Skeletal muscle tissue (tissue), 4 donors: ENCODE results near the gene RPLP2. TPM values are rescaled to one million over a fixed set of nuclear protein-coding genes. Genes with fewer than 3 reads are reported as not detected.
A peak's percentile ranks its signal among the peaks of the same experiment; 100 is the strongest.

Source experiments
- H3K27ac ChIP-seq: one replicate; pipeline ENCODE4 v1.7.0; 2013; ENCODE audit warnings: mild to moderate bottlenecking, low read depth, low read length, inconsistent platforms
- H3K27me3 ChIP-seq, 3 donors: one replicate each; pipeline ENCODE4 v1.7.0; 2013; ENCODE audit warnings: low read length in 3 of 3; ENCODE audit not compliant: control insufficient read depth in 3 of 3, insufficient read depth in 3 of 3
- H3K36me3 ChIP-seq, 3 donors: one replicate each; pipeline ENCODE4 v1.7.0; 2013; ENCODE audit warnings: low read length in 3 of 3; ENCODE audit not compliant: control insufficient read depth in 3 of 3, insufficient read depth in 3 of 3
- H3K4me1 ChIP-seq, 3 donors: one replicate each; pipeline ENCODE4 v1.7.0; 2013; ENCODE audit warnings: low read length in 3 of 3, mild to moderate bottlenecking in 3 of 3; ENCODE audit not compliant: control insufficient read depth in 3 of 3, insufficient read depth in 3 of 3
- H3K4me3 ChIP-seq, 3 donors: one replicate each; pipeline ENCODE4 v1.7.0; 2013; ENCODE audit warnings: low read length in 3 of 3
- H3K9ac ChIP-seq, 3 donors: one replicate each; pipeline ENCODE4 v1.7.0; 2013; ENCODE audit warnings: low read length in 3 of 3, mild to moderate bottlenecking in 3 of 3, moderate library complexity in 2 of 3, low read depth in 1 of 3
- H3K9me3 ChIP-seq, 3 donors: one replicate each; pipeline ENCODE4 v1.7.0; 2013; ENCODE audit warnings: low read length in 3 of 3; ENCODE audit not compliant: control insufficient read depth in 3 of 3
- total RNA-seq: library from RNA; depleted of rRNA; stranded (reverse); fragments of >200 nt; gene quantifications from one replicate; pipeline ENCODE4 v1.2.3, GENCODE V29; 2014
- donor health status: Osteomylitis.

The RPLP2 gene
- total RNA-seq, 1 donor from 2014 or later: 414 TPM

DNA sequence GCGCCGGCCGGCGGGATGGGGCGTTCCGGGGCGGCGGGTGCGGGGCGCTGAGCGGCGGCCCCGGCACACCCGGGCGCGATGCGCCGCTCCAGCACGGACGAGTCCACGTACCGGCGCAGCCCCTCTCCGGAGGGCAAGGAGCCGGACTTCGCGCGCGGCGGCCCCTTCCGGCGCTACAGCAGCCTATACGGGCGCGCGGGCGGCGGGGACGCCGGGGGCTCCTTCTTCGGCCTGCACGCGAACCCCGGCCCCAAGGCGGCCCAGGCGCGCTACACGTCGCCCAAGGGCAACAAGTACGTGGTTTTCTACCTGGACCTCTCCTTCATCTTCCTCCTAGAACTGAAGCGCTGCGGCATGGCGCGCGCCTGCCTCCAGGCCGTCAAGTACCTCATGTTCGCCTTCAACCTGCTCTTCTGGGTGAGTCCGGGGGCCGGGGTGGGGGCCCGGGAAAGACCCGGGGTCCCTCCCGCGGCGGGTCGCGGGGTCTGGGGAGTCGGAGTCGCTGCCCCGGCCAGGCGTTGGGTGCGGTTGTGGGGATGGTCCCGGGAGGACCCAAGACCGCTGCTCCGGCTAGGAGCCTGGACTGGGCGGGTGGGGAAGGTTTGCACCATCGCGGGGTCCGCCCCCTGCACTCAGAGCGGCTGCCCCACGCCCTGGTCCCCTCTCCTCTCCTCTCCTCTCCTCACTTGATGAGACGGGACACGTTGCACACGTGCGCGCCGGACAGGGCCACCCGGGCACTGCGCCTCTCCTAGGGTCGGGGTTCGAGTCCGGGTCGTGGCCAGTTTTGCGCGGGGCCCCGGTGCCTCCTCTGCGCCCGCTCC lies 40.4 kb downstream of the RPLP2 start:
- H3K4me1 ChIP-seq: peaks cover 22 to 34% (median 28%) of the 10 kb centered on the region in 3 donors

DNA sequence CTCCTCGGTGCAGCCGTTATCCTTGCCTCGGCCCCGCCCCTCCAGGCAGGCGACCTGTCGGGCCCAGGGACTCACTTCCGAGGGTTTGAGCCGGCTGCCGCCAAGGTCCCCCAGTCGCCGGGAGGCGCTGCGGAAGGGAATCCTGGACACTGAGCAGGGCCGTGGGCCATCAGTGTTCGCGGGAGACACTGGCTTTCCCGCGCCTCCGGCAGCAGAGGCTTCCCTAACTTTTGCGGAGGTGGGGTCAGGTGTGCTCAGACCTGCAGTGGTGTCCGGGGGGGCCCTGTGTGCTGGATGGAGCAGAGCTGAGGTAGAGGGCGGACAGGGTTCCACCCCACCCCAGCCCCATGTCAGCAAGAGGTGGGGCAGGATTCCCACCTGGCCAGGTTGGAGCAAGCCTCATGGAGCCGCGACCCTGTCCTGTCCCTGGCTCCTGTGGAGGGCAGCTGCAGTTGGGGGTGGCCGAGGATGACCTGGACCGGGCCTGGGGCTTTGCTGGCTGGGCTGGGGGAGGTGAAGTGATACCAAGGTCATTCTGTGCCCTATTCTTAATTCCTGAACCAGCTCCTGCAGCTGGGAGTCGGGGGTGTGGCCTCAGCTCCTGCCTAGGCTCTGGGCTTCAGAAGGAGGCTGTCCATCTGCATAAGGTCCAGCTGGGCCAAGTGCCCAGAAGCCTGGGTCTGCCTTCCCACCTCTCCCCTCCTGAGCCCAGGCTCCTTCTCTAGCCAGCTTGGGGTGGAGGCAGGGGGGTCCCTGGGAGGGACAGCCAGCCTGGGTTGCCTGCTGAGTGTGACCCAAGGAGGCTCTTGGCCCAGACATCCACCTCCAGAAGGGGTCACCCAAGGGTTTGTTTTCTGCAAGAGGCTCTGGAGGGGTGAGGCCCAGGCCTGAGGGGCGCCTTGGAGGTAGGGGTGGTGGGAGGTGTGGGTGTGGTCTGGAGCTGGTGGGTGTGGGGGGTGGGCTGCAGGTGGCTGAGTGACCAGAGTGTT lies 41.3 kb downstream of the RPLP2 start:
- Histone ChIP-seq H3K9ac (no peak overlapping the region), H3K27me3 (peaks cover 6 to 23% (median 12%) of the 10 kb centered on the region in 3 donors), H3K27ac (no peak overlapping the region), H3K4me3 (no peak overlapping the region), H3K4me1 (peaks cover 19 to 25% (median 22%) of the 10 kb centered on the region in 3 donors), H3K9me3 (no peaks in the 10 kb centered on the region), H3K36me3 (no peaks in the 10 kb centered on the region)

More for the DNA sequence above, 40.4 kb downstream of the RPLP2 start:
- Histone ChIP-seq H3K36me3 (no peaks in the 10 kb centered on the region), H3K4me3 (peak overlapping the region in 1 of 3 donors; percentile 9), H3K27me3 (peaks cover 6 to 23% (median 12%) of the 10 kb centered on the region in 3 donors), H3K27ac (no peak overlapping the region), H3K9me3 (no peaks in the 10 kb centered on the region), H3K9ac (no peak overlapping the region)

- Histone ChIP-seq H3K9ac (no peak overlapping the region), H3K27ac (no peak overlapping the region), H3K36me3 (no peaks in the 10 kb centered on the region), H3K27me3 (peaks cover 6 to 23% (median 12%) of the 10 kb centered on the region in 3 donors), H3K4me3 (no peak overlapping the region), H3K9me3 (no peaks in the 10 kb centered on the region), H3K4me1 (peaks cover 15 to 17% (median 15%) of the 10 kb centered on the region in 3 donors)
These were observed 43.0 kb downstream of the RPLP2 start for GRCh38 chr11:852762-853161.

DNA sequence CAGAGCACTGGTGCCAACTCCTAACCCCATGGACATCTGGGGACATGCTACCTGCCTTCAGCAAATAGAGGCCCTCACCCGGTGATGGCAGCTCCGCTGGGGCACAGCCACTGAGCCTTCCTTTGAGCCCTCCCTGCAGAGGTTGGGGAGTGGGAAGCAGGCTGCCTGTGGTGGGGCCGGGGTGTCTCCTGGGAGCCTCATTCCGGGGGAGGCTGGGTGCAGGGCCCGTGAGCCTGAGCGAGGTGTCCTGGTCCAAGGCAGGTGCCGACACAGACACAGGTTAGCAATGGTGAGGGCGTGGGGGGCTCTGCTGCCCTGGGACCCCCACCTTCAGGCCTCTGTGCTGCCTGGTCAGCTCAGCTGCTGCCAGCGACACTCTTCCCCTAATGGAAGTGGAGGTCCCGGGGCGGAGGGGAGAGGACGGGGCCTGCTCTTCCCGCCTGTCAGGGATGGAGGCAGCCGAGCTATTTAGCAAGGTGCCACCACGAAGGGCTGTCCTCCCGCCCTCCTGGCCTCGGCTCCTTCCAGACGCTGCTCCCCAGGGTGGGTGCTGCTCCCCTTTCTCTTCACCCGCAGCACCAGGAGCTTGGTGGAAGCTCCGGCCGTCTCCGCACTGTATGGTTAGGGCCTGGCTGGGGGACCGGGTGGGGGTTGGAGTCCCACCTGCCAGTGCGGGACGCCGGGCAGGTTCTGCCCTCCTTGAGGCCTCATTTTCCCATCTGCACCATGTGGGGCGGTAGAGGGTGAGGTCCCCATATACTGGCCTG lies 44.1 kb downstream of the RPLP2 start:
- Histone ChIP-seq H3K27me3 (peaks cover 0 to 13% (median 5%) of the 10 kb centered on the region in 3 donors), H3K4me1 (peaks cover 6 to 9% (median 7%) of the 10 kb centered on the region in 3 donors), H3K9me3 (no peaks in the 10 kb centered on the region), H3K4me3 (no peak overlapping the region), H3K27ac (no peak overlapping the region), H3K36me3 (no peaks in the 10 kb centered on the region), H3K9ac (no peak overlapping the region)

DNA sequence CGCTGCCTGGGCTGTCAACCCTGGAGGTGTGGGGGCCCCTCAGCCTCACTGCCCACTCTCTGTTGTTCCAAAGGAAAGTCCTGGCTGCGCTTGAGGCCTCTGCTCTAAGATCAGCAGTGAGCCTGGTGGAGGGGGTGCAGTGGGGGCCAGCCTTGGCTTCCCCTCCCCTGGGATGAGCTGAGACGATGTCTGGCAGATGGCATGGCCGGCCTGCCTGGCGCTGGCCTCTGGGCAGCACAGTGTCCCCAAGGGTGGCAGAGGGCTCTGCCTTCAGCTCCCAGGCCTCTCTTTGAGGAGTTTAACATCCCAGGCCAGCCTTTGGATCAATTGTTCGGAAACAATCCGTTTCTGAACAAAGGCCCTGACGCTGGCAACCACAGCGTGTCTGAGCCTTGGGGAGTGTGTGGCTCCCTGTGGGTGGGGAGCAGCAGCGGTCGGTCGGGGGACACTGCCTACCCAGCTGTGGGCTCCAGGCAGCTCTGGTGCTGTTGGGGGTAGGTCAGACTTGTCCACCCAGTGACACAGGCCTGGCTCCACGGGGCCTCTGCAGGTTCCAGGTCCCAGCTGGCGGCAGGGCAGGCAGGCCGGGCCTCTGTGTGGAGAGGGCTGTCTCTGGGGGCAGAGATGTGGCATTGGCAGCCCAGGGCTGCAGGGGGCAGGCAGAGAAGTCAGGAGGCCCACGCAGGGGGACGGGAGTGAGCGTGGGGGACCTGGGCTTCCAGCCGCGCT lies 45.0 kb downstream of the RPLP2 start:
- Histone ChIP-seq H3K27ac (no peak overlapping the region), H3K36me3 (no peaks in the 10 kb centered on the region), H3K9me3 (no peaks in the 10 kb centered on the region), H3K4me3 (no peak overlapping the region), H3K27me3 (peaks cover 0 to 9% (median 0%) of the 10 kb centered on the region in 3 donors), H3K9ac (no peak overlapping the region), H3K4me1 (peaks cover 10 to 12% (median 10%) of the 10 kb centered on the region in 3 donors)

DNA sequence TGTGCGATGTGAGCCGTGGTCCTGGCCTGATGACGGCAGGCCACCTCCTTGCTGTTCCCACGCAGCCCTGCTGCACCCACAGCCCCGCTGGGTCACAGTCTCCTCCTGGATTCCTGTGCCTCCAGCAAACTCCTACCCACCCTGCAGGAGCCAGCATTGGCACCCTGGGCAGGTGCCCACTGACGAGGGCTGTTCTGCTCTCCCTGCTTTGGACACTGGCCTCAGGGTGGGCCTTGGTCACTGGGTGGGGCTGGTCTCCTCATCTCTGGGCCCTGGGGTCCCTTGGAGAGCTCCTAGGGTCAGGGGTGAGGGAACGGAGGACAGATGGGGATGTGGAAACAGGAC lies 45.5 kb downstream of the RPLP2 start:
- Histone ChIP-seq H3K9ac (no peak overlapping the region), H3K27ac (no peak overlapping the region), H3K4me1 (peaks cover 14 to 16% (median 14%) of the 10 kb centered on the region in 3 donors)

DNA sequence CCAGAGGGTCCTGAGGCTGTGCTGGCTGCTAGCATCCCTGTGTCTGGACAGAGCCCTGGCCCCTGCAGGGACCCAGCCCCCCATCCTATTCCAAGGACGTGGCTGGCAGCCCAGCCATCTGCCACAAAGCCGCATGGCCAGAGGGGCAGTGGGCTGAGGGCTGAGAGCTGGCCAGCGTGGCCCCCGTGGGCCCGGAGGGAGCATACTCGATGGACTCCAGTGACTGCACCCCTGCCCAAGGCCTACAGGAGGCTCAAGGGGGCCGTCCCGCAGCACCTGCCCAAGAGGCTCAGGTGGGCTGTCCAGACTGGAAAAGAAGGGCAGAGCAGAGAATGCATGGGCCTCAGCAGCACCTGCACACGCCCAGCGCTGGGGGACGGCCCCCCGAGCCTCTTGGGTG lies 46.0 kb downstream of the RPLP2 start:
- Histone ChIP-seq H3K27ac (no peak overlapping the region), H3K4me1 (peaks cover 13 to 18% (median 14%) of the 10 kb centered on the region in 3 donors), H3K4me3 (no peak overlapping the region), H3K36me3 (no peaks in the 10 kb centered on the region), H3K9ac (no peak overlapping the region), H3K9me3 (no peaks in the 10 kb centered on the region), H3K27me3 (peaks cover 0 to 2% (median 0%) of the 10 kb centered on the region in 3 donors)

More for the DNA sequence above, 45.5 kb downstream of the RPLP2 start:
- Histone ChIP-seq H3K27me3 (peaks cover 0 to 7% (median 0%) of the 10 kb centered on the region in 3 donors), H3K9me3 (no peaks in the 10 kb centered on the region), H3K36me3 (no peaks in the 10 kb centered on the region), H3K4me3 (no peak overlapping the region)

- H3K36me3 ChIP-seq: no peaks in the 10 kb centered on the region
- H3K4me3 ChIP-seq: no peak overlapping the region
- no peaks in the 10 kb centered on the region for H3K27me3 ChIP-seq
- H3K9me3 ChIP-seq: no peaks in the 10 kb centered on the region
- peaks cover 8 to 18% (median 12%) of the 10 kb centered on the region in 3 donors for H3K4me1 ChIP-seq
- no peak overlapping the region for H3K9ac ChIP-seq
- H3K27ac ChIP-seq: no peak overlapping the region
These were observed 46.6 kb downstream of the RPLP2 start for GRCh38 chr11:856397-856796.
